CD4-positive, CD25-positive, alpha-beta regulatory T cell (primary cell): ENCODE data around the gene MARCHF4. TPM values are rescaled to one million over a fixed set of nuclear protein-coding genes. Genes with fewer than 3 reads are reported as not detected.

Experiments used
- ATAC-seq, 2 donors: fragments of 150-1000 bp; cut with Tn5 transposase; one replicate each; pipeline ENCODE4 v1.10.0; 2021; ENCODE audit warnings: low read depth in 2 of 2, moderate number of reproducible peaks in 2 of 2, moderate library complexity in 1 of 2
- DNase-seq, 3 donors: peaks; one replicate each; pipeline versions ENCODE4 v3.0.0 to v3.0.0-alpha.2; 2012 to 2022; ENCODE audit warnings: mixed read lengths in 1 of 3
- H3K27ac ChIP-seq: one replicate; pipeline ENCODE4 v1.7.0; 2013; ENCODE audit warnings: mild to moderate bottlenecking, low read length; ENCODE audit not compliant: insufficient read depth, poor library complexity, severe bottlenecking
- H3K27me3 ChIP-seq: one replicate; pipeline ENCODE4 v1.7.0; 2013; ENCODE audit warnings: low read length; ENCODE audit not compliant: control insufficient read depth, insufficient read depth
- H3K36me3 ChIP-seq: one replicate; pipeline ENCODE4 v1.7.0; 2013; ENCODE audit warnings: mild to moderate bottlenecking, low read length, moderate library complexity; ENCODE audit not compliant: control insufficient read depth, insufficient read depth
- H3K4me1 ChIP-seq: 2 replicates; pipeline ENCODE4 v1.7.0; 2013; ENCODE audit warnings: mild to moderate bottlenecking, low read length; ENCODE audit not compliant: insufficient read depth, control insufficient read depth, poor library complexity, severe bottlenecking
- H3K4me3 ChIP-seq: one replicate; pipeline ENCODE4 v1.7.0; 2013; ENCODE audit warnings: low read depth, mild to moderate bottlenecking, low read length, moderate library complexity
- H3K9me3 ChIP-seq, 2 experiments: 1 replicate in 1 of 2; 2 replicates in 1 of 2; pipeline ENCODE4 v1.7.0; 2013; ENCODE audit warnings: low read length in 2 of 2, mild to moderate bottlenecking in 1 of 2, moderate library complexity in 1 of 2; ENCODE audit not compliant: control insufficient read depth in 2 of 2
- H3K27ac Mint-ChIP-seq, 3 donors: one replicate each; pipeline ENCODE4 v1.8.0; 2020 to 2022; ENCODE audit warnings: mild to moderate bottlenecking in 3 of 3, mixed read lengths in 3 of 3, moderate library complexity in 2 of 3
- H3K27me3 Mint-ChIP-seq: one replicate; pipeline ENCODE4 v1.8.0; 2022; ENCODE audit warnings: mild to moderate bottlenecking, mixed read lengths
- H3K36me3 Mint-ChIP-seq: one replicate; pipeline ENCODE4 v1.8.0; 2020; ENCODE audit warnings: mixed read lengths
- H3K4me1 Mint-ChIP-seq, 4 donors: one replicate each; pipeline ENCODE4 v1.8.0; 2020 to 2022; ENCODE audit warnings: mixed read lengths in 4 of 4, mild to moderate bottlenecking in 1 of 4
- H3K4me3 Mint-ChIP-seq, 4 donors: one replicate each; pipeline ENCODE4 v1.8.0; 2020 to 2022; ENCODE audit warnings: mild to moderate bottlenecking in 4 of 4, mixed read lengths in 4 of 4, moderate library complexity in 3 of 4
- H3K9me3 Mint-ChIP-seq, 7 donors: one replicate each; pipeline ENCODE4 v1.8.0; 2020 to 2022; ENCODE audit warnings: mixed read lengths in 7 of 7, mild to moderate bottlenecking in 3 of 7, moderate library complexity in 2 of 7
- polyA plus RNA-seq, 4 donors: library from polyadenylated mRNA; unstranded; fragments of 300-500 nt; fragmentation: Illumina TruSeq; gene quantifications; one replicate each; pipeline ENCODE4 v1.2.3, GENCODE V29; 2021
- total RNA-seq: library from RNA; stranded (reverse); gene quantifications from one replicate; pipeline ENCODE4 v1.2.3, GENCODE V29; 2022

Gene MARCHF4
- total and polyA plus RNA-seq, 5 donors from 2014 or later = not detected

GRCh38 chr2:216372761-216373291 is 543 bp upstream of the MARCHF4 start:
- Mint-ChIP-seq H3K4me3 (peak overlapping the region in 2 of 4 donors; percentile 52 to 70), H3K9me3 (peaks cover 0 to 8% (median 0%) of the 10 kb centered on the region in 7 donors), H3K4me1 (peaks cover 0 to 23% (median 6%) of the 10 kb centered on the region in 4 donors), H3K27me3 (peaks cover 63% of the 10 kb centered on the region), H3K27ac (no peak overlapping the region), H3K36me3 (no peaks in the 10 kb centered on the region)
- Histone ChIP-seq H3K4me3 (no peak overlapping the region), H3K9me3 (no peaks in the 10 kb centered on the region), H3K4me1 (peaks cover 13% of the 10 kb centered on the region), H3K27me3 (peaks cover 32% of the 10 kb centered on the region), H3K36me3 (no peaks in the 10 kb centered on the region), H3K27ac (no peak overlapping the region)
- DNase-seq (no peak), ATAC-seq (no peak)

GRCh38 chr2:216370961-216371712 is 1.1 kb downstream of the MARCHF4 start:
- Mint-ChIP-seq H3K36me3 (no peaks in the 10 kb centered on the region), H3K27ac (no peak overlapping the region), H3K9me3 (peaks cover 0 to 8% (median 0%) of the 10 kb centered on the region in 7 donors), H3K4me3 (peak overlapping the region in 3 of 4 donors; percentile 10 to 67 (median 30)), H3K27me3 (peaks cover 77% of the 10 kb centered on the region), H3K4me1 (peaks cover 0 to 23% (median 6%) of the 10 kb centered on the region in 4 donors)
- DNase-seq = no peak
- H3K9me3 ChIP-seq = no peaks in the 10 kb centered on the region
- H3K4me1 ChIP-seq = peaks cover 13% of the 10 kb centered on the region
- no peak for ATAC-seq
- no peaks in the 10 kb centered on the region for H3K36me3 ChIP-seq
- H3K27ac ChIP-seq = no peak overlapping the region
- H3K4me3 ChIP-seq = no peak overlapping the region
- H3K27me3 ChIP-seq = peaks cover 45% of the 10 kb centered on the region

GRCh38 chr2:216369821-216370220 is 2.5 kb downstream of the MARCHF4 start:
- H3K36me3 ChIP-seq = no peaks in the 10 kb centered on the region
- peaks cover 72% of the 10 kb centered on the region for H3K27me3 Mint-ChIP-seq
- peaks cover 0 to 6% (median 0%) of the 10 kb centered on the region in 7 donors for H3K9me3 Mint-ChIP-seq
- no peaks in the 10 kb centered on the region for H3K9me3 ChIP-seq
- peaks cover 13% of the 10 kb centered on the region for H3K4me1 ChIP-seq
- H3K27ac Mint-ChIP-seq = no peak overlapping the region
- no peak for ATAC-seq
- H3K4me3 Mint-ChIP-seq = peak overlapping the region in 1 of 4 donors; percentile 22
- peaks cover 48% of the 10 kb centered on the region for H3K27me3 ChIP-seq
- H3K4me3 ChIP-seq = no peak overlapping the region
- H3K27ac ChIP-seq = no peak overlapping the region
- H3K36me3 Mint-ChIP-seq = no peaks in the 10 kb centered on the region
- DNase-seq = no peak
- peaks cover 0 to 23% (median 8%) of the 10 kb centered on the region in 4 donors for H3K4me1 Mint-ChIP-seq

- Histone ChIP-seq H3K4me3 (no peak overlapping the region), H3K27ac (no peak overlapping the region), H3K36me3 (no peaks in the 10 kb centered on the region), H3K27me3 (peaks cover 42% of the 10 kb centered on the region), H3K4me1 (peaks cover 8% of the 10 kb centered on the region), H3K9me3 (no peaks in the 10 kb centered on the region)
- Mint-ChIP-seq H3K4me3 (no peak overlapping the region), H3K27me3 (peaks cover 78% of the 10 kb centered on the region), H3K27ac (peak overlapping the region in 1 of 3 donors; percentile 45), H3K36me3 (no peaks in the 10 kb centered on the region), H3K9me3 (peaks cover 0 to 3% (median 0%) of the 10 kb centered on the region in 7 donors), H3K4me1 (peaks cover 0 to 10% (median 7%) of the 10 kb centered on the region in 4 donors)
- DNase-seq (no peak), ATAC-seq (no peak)
These were observed 5.4 kb downstream of the MARCHF4 start for GRCh38 chr2:216366777-216367471.

GRCh38 chr2:216365518-216365917 is 6.8 kb downstream of the MARCHF4 start:
- H3K27me3 Mint-ChIP-seq = peaks cover 78% of the 10 kb centered on the region
- Histone ChIP-seq H3K9me3 (no peaks in the 10 kb centered on the region), H3K4me3 (no peak overlapping the region), H3K27me3 (peaks cover 40% of the 10 kb centered on the region), H3K36me3 (no peaks in the 10 kb centered on the region), H3K27ac (no peak overlapping the region), H3K4me1 (no peaks in the 10 kb centered on the region)
- H3K36me3 Mint-ChIP-seq = no peaks in the 10 kb centered on the region
- no peak overlapping the region for H3K27ac Mint-ChIP-seq
- peaks cover 0 to 6% (median 3%) of the 10 kb centered on the region in 4 donors for H3K4me1 Mint-ChIP-seq
- DNase-seq (no peak), ATAC-seq (no peak)
- peaks cover 0 to 1% (median 0%) of the 10 kb centered on the region in 7 donors for H3K9me3 Mint-ChIP-seq
- H3K4me3 Mint-ChIP-seq = no peak overlapping the region

- no peaks in the 10 kb centered on the region for H3K36me3 ChIP-seq
- peaks cover 31% of the 10 kb centered on the region for H3K27me3 ChIP-seq
- DNase-seq (no peak), ATAC-seq (no peak)
- H3K27ac ChIP-seq = no peak overlapping the region
- H3K9me3 ChIP-seq = no peaks in the 10 kb centered on the region
- Mint-ChIP-seq H3K4me1 (peaks cover 0 to 8% (median 0%) of the 10 kb centered on the region in 4 donors), H3K9me3 (no peaks in the 10 kb centered on the region), H3K4me3 (no peak overlapping the region), H3K36me3 (no peaks in the 10 kb centered on the region), H3K27ac (no peak overlapping the region), H3K27me3 (peaks cover 67% of the 10 kb centered on the region)
- H3K4me1 ChIP-seq = no peaks in the 10 kb centered on the region
- no peak overlapping the region for H3K4me3 ChIP-seq
These were observed 9.1 kb downstream of the MARCHF4 start for GRCh38 chr2:216363221-216363620.

GRCh38 chr2:216362730-216363129 is 9.6 kb downstream of the MARCHF4 start:
- Histone ChIP-seq H3K4me1 (no peaks in the 10 kb centered on the region), H3K36me3 (no peaks in the 10 kb centered on the region), H3K4me3 (no peak overlapping the region), H3K9me3 (no peaks in the 10 kb centered on the region), H3K27me3 (peaks cover 31% of the 10 kb centered on the region), H3K27ac (no peak overlapping the region)
- Mint-ChIP-seq H3K4me3 (no peak overlapping the region), H3K36me3 (no peaks in the 10 kb centered on the region), H3K27me3 (peaks cover 67% of the 10 kb centered on the region), H3K4me1 (peaks cover 0 to 8% (median 0%) of the 10 kb centered on the region in 4 donors), H3K9me3 (no peaks in the 10 kb centered on the region), H3K27ac (no peak overlapping the region)
- DNase-seq (no peak), ATAC-seq (no peak)
